Astrocyte (in vitro differentiated cells and primary cell): ENCODE data around the gene EEF1AKMT3.

Experiments used
- CTCF ChIP-seq: IDR thresholded peaks from 2 replicates; pipeline ENCODE4 v1.5.1; 2011; ENCODE audit warnings: low read depth, mild to moderate bottlenecking, inconsistent platforms, low read length, moderate library complexity; ENCODE audit not compliant: insufficient read depth
- EZH2 ChIP-seq: IDR thresholded peaks from 2 replicates; pipeline ENCODE4 v1.6.1; 2012; ENCODE audit warnings: mild to moderate bottlenecking, low read length, inconsistent platforms; ENCODE audit not compliant: insufficient read depth

GRCh38 chr12:57762463-57762862, 10.0 kb upstream of the EEF1AKMT3 start:
- TF ChIP-seq EZH2 (no peak), CTCF (no peak)
